Thoracic aorta (tissue), 2 donors: ENCODE measurements around the gene RPP30. TPM values are rescaled to one million over a fixed set of nuclear protein-coding genes. Genes with fewer than 3 reads are reported as not detected.
"Not testable (repeated sequence)": the region's sequence is repeated elsewhere in the genome, so short reads cannot be mapped to it uniquely, and the experiment has no call there.

ENCODE experiments used
- ATAC-seq: fragments of 150-250 bp; one replicate; pipeline ENCODE4 v1.8.0; 2017; ENCODE audit warnings: low read depth; ENCODE audit not compliant: insufficient number of reproducible peaks, low FRiP score
- DNase-seq: peaks from one replicate; pipeline ENCODE4 v3.0.0-alpha.2; 2020; ENCODE audit warnings: low spot score
- H3K27ac ChIP-seq, 2 donors: fragments of 200-600 bp; sonication (generic); 1 replicate in 1 of 2; 2 replicates in 1 of 2; pipeline ENCODE4 v1.5.1; 2016; ENCODE audit warnings: mild to moderate bottlenecking in 2 of 2, moderate library complexity in 2 of 2
- H3K27me3 ChIP-seq: fragments of 200-600 bp; sonication (generic); replicated peaks from 2 replicates; pipeline ENCODE4 v1.6.0; 2016; ENCODE audit warnings: mild to moderate bottlenecking; ENCODE audit not compliant: insufficient read depth
- H3K36me3 ChIP-seq: fragments of 200-600 bp; sonication (generic); one replicate; pipeline ENCODE4 v1.5.1; 2016
- H3K4me1 ChIP-seq, 2 donors: fragments of 200-600 bp; sonication (generic); 1 replicate in 1 of 2; 2 replicates in 1 of 2; pipeline versions ENCODE4 v1.5.1 to v1.6.0; 2016; ENCODE audit warnings: low read depth in 2 of 2, mild to moderate bottlenecking in 1 of 2; ENCODE audit not compliant: control insufficient read depth in 1 of 2
- H3K4me3 ChIP-seq: fragments of 200-600 bp; sonication (generic); 2 replicates; pipeline ENCODE4 v1.5.1; 2016; ENCODE audit warnings: mild to moderate bottlenecking
- H3K9me3 ChIP-seq: fragments of 200-600 bp; sonication (generic); 2 replicates; pipeline ENCODE4 v1.5.1; 2016
- total RNA-seq, 2 donors: library from RNA; depleted of rRNA; stranded (reverse); fragments of >200 nt; gene quantifications; one replicate each; pipeline versions ENCODE4 v1.1.0 to v1.2.3, GENCODE V29; 2016
- TF ChIP-seq, protein P1 (sequence below): fragments of 200-600 bp; sonication (generic); IDR thresholded peaks from one replicate; pipeline ENCODE4 v1.5.1; 2019; ENCODE audit warnings: antibody characterized with exemption

The RPP30 gene
- total RNA-seq, 2 donors from 2014 or later, result 19.0 to 33.7 TPM

DNA sequence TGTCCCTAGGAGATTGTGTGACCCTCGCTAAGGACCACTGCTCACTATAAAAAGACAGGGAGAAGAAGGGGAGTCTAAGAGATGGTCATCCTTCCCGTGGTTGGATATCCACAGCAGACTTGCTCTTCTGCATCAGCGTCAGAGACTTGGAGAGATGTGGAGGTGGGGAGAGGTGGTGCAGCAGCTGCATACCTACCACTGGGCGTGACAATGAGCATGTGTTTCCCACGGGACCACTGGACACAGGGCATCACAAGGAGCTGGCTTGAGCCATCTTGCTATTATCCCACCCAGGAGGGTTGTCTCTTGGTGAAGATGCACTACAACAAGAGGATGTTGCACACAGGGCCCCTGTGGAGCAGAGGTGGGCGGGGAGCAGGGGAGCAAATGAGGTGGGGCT lies 67.9 kb downstream of the RPP30 start:
- TF ChIP-seq, protein P1, sequence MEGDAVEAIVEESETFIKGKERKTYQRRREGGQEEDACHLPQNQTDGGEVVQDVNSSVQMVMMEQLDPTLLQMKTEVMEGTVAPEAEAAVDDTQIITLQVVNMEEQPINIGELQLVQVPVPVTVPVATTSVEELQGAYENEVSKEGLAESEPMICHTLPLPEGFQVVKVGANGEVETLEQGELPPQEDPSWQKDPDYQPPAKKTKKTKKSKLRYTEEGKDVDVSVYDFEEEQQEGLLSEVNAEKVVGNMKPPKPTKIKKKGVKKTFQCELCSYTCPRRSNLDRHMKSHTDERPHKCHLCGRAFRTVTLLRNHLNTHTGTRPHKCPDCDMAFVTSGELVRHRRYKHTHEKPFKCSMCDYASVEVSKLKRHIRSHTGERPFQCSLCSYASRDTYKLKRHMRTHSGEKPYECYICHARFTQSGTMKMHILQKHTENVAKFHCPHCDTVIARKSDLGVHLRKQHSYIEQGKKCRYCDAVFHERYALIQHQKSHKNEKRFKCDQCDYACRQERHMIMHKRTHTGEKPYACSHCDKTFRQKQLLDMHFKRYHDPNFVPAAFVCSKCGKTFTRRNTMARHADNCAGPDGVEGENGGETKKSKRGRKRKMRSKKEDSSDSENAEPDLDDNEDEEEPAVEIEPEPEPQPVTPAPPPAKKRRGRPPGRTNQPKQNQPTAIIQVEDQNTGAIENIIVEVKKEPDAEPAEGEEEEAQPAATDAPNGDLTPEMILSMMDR, result no peak
- H3K27me3 ChIP-seq, result no peaks in the 10 kb centered on the region
- ATAC-seq, result no peak
- DNase-seq, result no peak
- H3K9me3 ChIP-seq, result no peaks in the 10 kb centered on the region
- no peak overlapping the region for H3K27ac ChIP-seq
- no peak overlapping the region for H3K4me3 ChIP-seq
- peaks cover 0 to 21% of the 10 kb centered on the region in 2 donors for H3K4me1 ChIP-seq
- H3K36me3 ChIP-seq, result no peaks in the 10 kb centered on the region

DNA sequence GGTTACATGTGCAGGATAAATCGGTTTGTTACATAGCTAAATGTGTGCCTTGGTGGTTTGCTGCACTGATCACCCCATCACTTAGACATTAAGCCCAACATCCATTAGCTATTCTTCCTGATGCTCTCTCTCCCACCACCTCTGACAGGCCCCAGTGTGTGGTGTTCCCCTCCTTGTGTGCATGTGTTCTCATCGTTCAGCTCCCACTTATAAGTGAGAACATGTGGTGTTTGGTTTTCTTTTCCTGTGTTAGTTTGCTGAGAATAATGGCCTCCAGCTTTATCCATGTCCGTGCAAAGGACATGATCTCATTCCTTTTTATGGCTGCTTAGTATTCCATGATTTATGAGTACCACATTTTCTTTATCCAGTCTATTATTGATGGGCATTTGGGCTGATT lies 71.2 kb downstream of the RPP30 start:
- H3K4me3 ChIP-seq, DNase-seq, H3K9me3 ChIP-seq, H3K27ac ChIP-seq, ATAC-seq, H3K27me3 ChIP-seq, H3K36me3 ChIP-seq: not testable (repeated sequence)
- H3K4me1 ChIP-seq, result peaks cover 0 to 15% of the 10 kb centered on the region in 2 donors

DNA sequence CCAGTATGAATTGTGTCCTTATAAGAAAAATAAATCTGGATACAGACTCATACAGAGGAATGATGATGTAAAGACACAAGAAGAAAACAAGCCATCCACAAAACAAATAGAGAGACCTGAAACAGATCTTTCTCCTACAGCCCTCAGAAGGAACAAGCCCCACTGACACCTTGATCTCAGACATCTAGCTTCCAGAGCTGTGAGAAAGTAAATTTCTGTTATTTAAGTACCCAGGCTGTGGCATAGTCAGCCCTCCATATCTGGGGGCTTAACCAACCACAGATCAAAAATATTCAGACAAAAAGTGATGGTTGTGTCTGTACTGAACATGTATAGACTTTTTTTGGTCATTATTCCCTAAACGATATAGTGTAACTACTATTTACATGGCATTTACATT lies 73.0 kb downstream of the RPP30 start:
- TF ChIP-seq, protein P1, result no peak
- Histone ChIP-seq H3K9me3 (no peaks in the 10 kb centered on the region), H3K27ac (no peak overlapping the region), H3K36me3 (no peaks in the 10 kb centered on the region), H3K27me3 (no peaks in the 10 kb centered on the region), H3K4me1 (peaks cover 0 to 15% of the 10 kb centered on the region in 2 donors), H3K4me3 (no peak overlapping the region)
- no peak for DNase-seq
- ATAC-seq, result no peak

DNA sequence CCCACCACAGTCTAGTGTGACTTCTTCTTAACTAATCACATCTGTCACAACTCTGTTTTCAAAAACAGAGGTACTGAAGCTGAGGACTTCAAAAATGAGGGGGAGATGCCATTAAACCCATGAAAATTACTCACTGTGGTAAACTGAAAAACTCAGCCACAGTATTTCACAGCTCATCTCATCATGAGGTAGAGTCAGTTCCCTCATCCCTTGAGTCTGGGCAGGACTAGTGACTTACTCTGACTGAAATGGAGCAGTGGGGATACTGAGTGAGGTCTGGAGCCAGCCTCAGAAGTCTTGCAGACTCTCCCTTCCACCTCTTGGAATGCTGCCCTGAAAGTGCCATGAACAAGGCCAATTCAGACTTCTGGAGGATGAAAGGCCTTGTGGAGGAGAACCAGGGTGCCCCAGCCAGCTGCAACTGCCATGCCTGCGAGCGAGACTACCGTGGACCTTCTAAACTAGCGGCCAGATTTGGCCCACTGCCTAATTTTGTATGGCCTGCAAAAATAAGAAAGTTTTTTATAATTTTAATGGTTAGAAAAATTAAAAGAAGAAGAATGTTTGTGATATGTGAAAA lies 73.8 kb downstream of the RPP30 start:
- H3K36me3 ChIP-seq, result no peaks in the 10 kb centered on the region
- peaks cover 0 to 15% of the 10 kb centered on the region in 2 donors for H3K4me1 ChIP-seq
- peak overlapping the region in 1 of 2 donors; percentile 30 for H3K27ac ChIP-seq
- H3K9me3 ChIP-seq, result peaks cover 1% of the 10 kb centered on the region
- H3K27me3 ChIP-seq, result no peaks in the 10 kb centered on the region
- H3K4me3 ChIP-seq, result no peak overlapping the region
- ATAC-seq (no peak), DNase-seq (no peak)
- TF ChIP-seq, protein P1, result no peak

DNA sequence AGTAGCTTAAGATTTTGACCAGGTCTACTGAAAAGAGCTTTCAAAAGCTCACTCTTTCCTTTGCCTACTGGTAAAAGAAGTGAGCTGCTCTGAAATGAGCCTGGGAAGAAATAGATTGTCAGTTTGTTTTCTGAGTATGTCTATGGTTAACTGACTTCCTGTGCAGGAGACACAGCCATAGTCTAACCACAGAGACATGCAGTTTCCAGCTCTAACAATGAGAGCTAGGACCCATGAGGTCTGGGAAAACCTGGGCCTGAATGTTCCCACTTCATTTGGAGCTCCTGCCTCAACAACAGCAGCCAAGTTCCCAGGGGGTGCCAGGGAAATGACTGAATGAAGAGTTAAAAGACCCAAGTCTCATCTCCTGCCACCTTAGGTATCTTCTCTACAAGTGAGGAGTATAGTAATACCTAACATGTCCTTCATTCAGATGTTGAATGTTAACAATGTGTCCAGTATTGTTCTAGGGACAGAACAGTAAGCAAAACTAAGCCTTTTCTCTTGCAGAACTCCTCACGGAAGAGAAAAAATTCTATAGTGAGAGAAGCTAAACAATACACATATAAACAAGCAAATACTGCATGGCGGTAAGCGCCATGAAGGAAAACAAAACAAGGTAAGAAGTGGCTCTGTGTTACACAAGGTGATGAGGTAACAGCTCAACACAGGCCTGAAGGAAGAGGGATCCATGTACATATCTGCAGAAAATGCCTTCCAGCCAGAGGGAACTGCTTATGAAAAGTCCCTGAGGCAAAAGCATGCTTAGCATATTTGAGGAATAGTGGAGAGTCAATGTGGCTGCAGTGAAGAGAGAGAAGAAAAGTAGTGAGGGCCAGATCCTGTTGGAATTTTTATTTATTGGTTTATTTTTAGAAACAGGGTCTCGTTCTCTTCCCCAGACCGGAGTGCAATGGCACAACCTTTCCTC lies 75.5 kb downstream of the RPP30 start:
- ATAC-seq, result no peak
- TF ChIP-seq, protein P1, result no peak
- Histone ChIP-seq H3K27ac (no peak overlapping the region), H3K9me3 (peaks cover 5% of the 10 kb centered on the region), H3K4me3 (no peak overlapping the region), H3K36me3 (no peaks in the 10 kb centered on the region), H3K27me3 (no peaks in the 10 kb centered on the region), H3K4me1 (peaks cover 0 to 15% of the 10 kb centered on the region in 2 donors)
- DNase-seq, result no peak

Other genes with a start within 250 kb of the RPP30 start
- 1 to 10 TPM; 5.4 to 9.9 TPM for gene HTR7, start 13.9 kb upstream of the RPP30 start, total RNA-seq
- 1 to 10 TPM; 2.8 to 6.6 TPM for gene ANKRD1, start 49.1 kb downstream of the RPP30 start, total RNA-seq